Caco-2 (cell line): ENCODE results near the gene SMTNL1. TPM values are rescaled to one million over a fixed set of nuclear protein-coding genes. Genes with fewer than 3 reads are reported as not detected.

Experiments used
- BruUV-seq: library from RNA; stranded (reverse); fragments of 400-500 nt; replicated peaks from 2 replicates; lab custom pipeline; 2021; lab: Mats Ljungman, UMichigan
- CTCF ChIA-PET: fragments of 300-600 bp; sonication (Branson Sonifier 250); formaldehyde crosslinking; loops from one replicate; lab custom pipeline; 2022; ENCODE audit warnings: antibody characterized with exemption; lab: Charles Lee
- POLR2A ChIA-PET: fragments of 300-600 bp; sonication (Branson Sonifier 250); formaldehyde crosslinking; loops from one replicate; lab custom pipeline; 2022; ENCODE audit warnings: antibody characterized with exemption; lab: Charles Lee
- DNase-seq, 2 experiments: peaks; one replicate each; pipeline versions ENCODE4 v3.0.0 to v3.0.0-alpha.2; 2020 to 2022
- H3K27me3 ChIP-seq: replicated peaks from 2 replicates; pipeline ENCODE4 v1.6.0; 2011; ENCODE audit warnings: low read length; ENCODE audit not compliant: control insufficient read depth, insufficient read depth
- H3K36me3 ChIP-seq: 2 replicates; pipeline ENCODE4 v1.5.1; 2011; ENCODE audit warnings: low read length; ENCODE audit not compliant: control insufficient read depth, insufficient read depth
- H3K4me1 ChIP-seq: fragments of 250-450 bp; sonication (Bioruptor Pico); 2 replicates; pipeline ENCODE4 v1.5.1; 2020; ENCODE audit warnings: mild to moderate bottlenecking
- H3K4me3 ChIP-seq: 2 replicates; pipeline ENCODE4 v1.5.1; 2011; ENCODE audit warnings: low read depth, mild to moderate bottlenecking, control low read depth, low read length
- H3K9me3 ChIP-seq: fragments of 250-450 bp; sonication (Bioruptor Pico); 2 replicates; pipeline ENCODE4 v1.5.1; 2020; ENCODE audit warnings: mild to moderate bottlenecking, moderate library complexity
- H3K27ac Mint-ChIP-seq: one replicate; pipeline ENCODE4 v1.8.0; 2022; ENCODE audit warnings: mixed read lengths; ENCODE audit not compliant: unreplicated experiment
- H3K27me3 Mint-ChIP-seq: one replicate; pipeline ENCODE4 v1.8.0; 2022; ENCODE audit warnings: mixed read lengths; ENCODE audit not compliant: insufficient read depth, unreplicated experiment
- H3K36me3 Mint-ChIP-seq: one replicate; pipeline ENCODE4 v1.8.0; 2022; ENCODE audit warnings: mild to moderate bottlenecking, mixed read lengths; ENCODE audit not compliant: insufficient read depth, unreplicated experiment
- H3K4me1 Mint-ChIP-seq: one replicate; pipeline ENCODE4 v1.8.0; 2022; ENCODE audit warnings: low read depth, mixed read lengths; ENCODE audit not compliant: unreplicated experiment
- H3K4me3 Mint-ChIP-seq: one replicate; pipeline ENCODE4 v1.8.0; 2022; ENCODE audit warnings: mild to moderate bottlenecking, moderate library complexity, mixed read lengths; ENCODE audit not compliant: unreplicated experiment
- H3K9me3 Mint-ChIP-seq: one replicate; pipeline ENCODE4 v1.8.0; 2022; ENCODE audit warnings: mixed read lengths; ENCODE audit not compliant: unreplicated experiment
- intact Hi-C: fragments of 100-400 bp; cut with micrococcal nuclease; formaldehyde crosslinking; loops from one replicate; pipeline ENCODE4 v1.10.0; 2022; ENCODE audit not compliant: unreplicated experiment
- total RNA-seq: library from RNA; stranded (reverse); gene quantifications from 2 replicates; pipeline ENCODE4 v1.2.3, GENCODE V29; 2022
- TF ChIP-seq, protein P1 (sequence below), 2 experiments: fragments of 200-600 bp in 1 of 2; IDR thresholded peaks; 1 replicate in 1 of 2; 2 replicates in 1 of 2; pipeline versions ENCODE4 v1.5.1 to v1.8.0; 2011 to 2022; ENCODE audit warnings: antibody characterized with exemption in 1 of 2, control low read depth in 1 of 2, inconsistent platforms in 1 of 2, low read depth in 1 of 2, low read length in 1 of 2, mild to moderate bottlenecking in 1 of 2, moderate library complexity in 1 of 2; ENCODE audit not compliant: insufficient read depth in 1 of 2, severe bottlenecking in 1 of 2, unreplicated experiment in 1 of 2

Gene SMTNL1
- total RNA-seq, 1 experiment from 2014 or later, result 0.18 TPM

DNA sequence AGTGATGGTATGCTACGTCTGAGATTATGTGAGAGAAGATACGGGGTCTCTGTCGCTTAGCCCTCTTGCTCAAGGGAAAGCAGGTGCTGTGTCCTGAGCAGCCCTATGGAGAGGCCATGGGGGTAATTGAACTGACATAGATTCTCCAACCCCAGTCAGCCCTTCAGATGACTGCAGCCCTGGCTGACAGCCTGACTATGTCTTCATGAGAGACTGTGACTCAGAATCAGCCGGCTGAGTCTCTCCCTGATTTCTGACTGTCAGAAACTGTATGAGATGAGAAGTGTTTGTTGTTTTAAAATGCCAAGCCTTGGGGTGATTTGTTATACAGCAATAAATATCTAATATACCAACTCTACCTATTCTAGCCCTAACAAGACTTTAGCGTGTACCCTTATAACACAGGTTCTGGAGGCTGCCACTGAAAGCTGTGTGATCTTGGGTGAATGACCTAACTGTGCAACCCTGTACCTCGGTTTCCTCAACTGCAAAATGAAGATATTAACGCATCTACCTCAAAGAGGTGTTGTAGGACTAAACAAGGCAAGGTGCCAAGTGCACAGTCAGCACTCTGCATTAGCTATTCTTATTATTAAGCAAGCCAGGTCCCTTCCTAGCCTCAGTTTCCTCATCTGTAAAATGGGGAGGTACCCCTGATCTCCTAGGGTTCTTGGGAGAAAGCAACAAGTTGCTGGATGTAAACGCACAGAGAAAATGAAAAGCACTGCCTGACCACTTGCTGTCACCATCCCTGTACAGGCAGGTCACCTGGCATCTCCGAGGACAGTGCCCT is 46.7 kb upstream of the SMTNL1 start:
- peaks cover 48% of the 10 kb centered on the region for H3K36me3 Mint-ChIP-seq
- no peak overlapping the region for H3K4me3 ChIP-seq
- H3K4me1 ChIP-seq, result peaks cover 15% of the 10 kb centered on the region
- no peaks in the 10 kb centered on the region for H3K27me3 ChIP-seq
- no peaks in the 10 kb centered on the region for H3K27me3 Mint-ChIP-seq
- H3K27ac Mint-ChIP-seq, result no peak overlapping the region
- intact Hi-C loops, result no loop called here
- no TSS peak for BruUV-seq
- H3K9me3 ChIP-seq, result no peaks in the 10 kb centered on the region
- DNase-seq, result no peak
- POLR2A ChIA-PET, result no interaction called here
- no peaks in the 10 kb centered on the region for H3K9me3 Mint-ChIP-seq
- no peak overlapping the region for H3K4me3 Mint-ChIP-seq
- H3K36me3 ChIP-seq, result peaks cover 5% of the 10 kb centered on the region
- peaks cover 14% of the 10 kb centered on the region for H3K4me1 Mint-ChIP-seq
- TF ChIP-seq, protein P1, sequence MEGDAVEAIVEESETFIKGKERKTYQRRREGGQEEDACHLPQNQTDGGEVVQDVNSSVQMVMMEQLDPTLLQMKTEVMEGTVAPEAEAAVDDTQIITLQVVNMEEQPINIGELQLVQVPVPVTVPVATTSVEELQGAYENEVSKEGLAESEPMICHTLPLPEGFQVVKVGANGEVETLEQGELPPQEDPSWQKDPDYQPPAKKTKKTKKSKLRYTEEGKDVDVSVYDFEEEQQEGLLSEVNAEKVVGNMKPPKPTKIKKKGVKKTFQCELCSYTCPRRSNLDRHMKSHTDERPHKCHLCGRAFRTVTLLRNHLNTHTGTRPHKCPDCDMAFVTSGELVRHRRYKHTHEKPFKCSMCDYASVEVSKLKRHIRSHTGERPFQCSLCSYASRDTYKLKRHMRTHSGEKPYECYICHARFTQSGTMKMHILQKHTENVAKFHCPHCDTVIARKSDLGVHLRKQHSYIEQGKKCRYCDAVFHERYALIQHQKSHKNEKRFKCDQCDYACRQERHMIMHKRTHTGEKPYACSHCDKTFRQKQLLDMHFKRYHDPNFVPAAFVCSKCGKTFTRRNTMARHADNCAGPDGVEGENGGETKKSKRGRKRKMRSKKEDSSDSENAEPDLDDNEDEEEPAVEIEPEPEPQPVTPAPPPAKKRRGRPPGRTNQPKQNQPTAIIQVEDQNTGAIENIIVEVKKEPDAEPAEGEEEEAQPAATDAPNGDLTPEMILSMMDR (IDR thresholded peaks at IDR 0.05; ENCODE audit: insufficient read depth in 1 of 2, low read depth in 1 of 2, low read length in 1 of 2, severe bottlenecking in 1 of 2, unreplicated experiment in 1 of 2), result no peak
- CTCF ChIA-PET, result interaction anchor here (0.5 to 1.9 kb wide), 4 partner anchors 12 to 145 kb away, joined by 3 to 18 read pairs (median 4); no protein-coding TSS in a partner anchor

DNA sequence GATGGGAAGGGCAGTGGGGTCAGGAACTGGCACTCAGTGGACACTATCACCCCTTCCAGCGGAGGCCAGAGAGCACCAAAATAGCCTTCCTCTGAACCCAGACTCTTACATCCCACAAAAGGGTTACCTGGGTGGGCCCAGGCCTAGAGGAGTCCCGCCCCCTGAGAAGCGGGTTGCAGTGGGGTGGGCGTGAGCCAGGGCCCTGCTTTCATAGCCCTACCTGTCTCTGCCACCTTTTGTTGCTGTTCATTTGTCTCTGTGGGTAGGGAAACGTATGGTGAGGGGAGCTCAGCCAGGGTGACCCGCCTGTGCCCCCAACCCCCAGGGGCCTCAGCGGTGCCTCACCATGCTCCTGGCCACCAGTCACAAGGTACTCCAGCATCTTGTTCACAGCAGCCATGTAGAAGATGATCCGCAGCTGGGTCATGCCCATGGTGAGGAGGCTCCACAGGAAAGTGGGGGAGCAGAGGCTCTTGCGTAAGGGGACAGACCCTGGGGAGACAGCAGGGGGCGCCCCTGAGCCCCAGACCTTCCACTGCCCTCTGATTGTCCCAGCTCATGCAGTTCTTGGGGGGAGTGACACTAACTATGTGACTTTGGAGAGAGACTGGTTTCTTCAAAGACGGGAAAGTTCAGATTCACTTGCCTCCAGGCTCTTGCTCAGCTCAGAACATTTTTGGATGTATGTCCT is 45.9 kb upstream of the SMTNL1 start:
- H3K27me3 Mint-ChIP-seq, result no peaks in the 10 kb centered on the region
- H3K9me3 Mint-ChIP-seq, result no peaks in the 10 kb centered on the region
- POLR2A ChIA-PET, result no interaction called here
- TF ChIP-seq, protein P1 (IDR thresholded peaks at IDR 0.05; ENCODE audit: insufficient read depth in 1 of 2, low read depth in 1 of 2, low read length in 1 of 2, severe bottlenecking in 1 of 2, unreplicated experiment in 1 of 2), result peak; percentile 69 to 74
- CTCF ChIA-PET, result interaction anchor here (0.5 to 1.9 kb wide), 8 partner anchors 9 to 156 kb away, joined by 3 to 18 read pairs (median 4); partner anchors contain the start of gene SSRP1
- Histone ChIP-seq H3K27me3 (no peaks in the 10 kb centered on the region), H3K4me1 (peaks cover 17% of the 10 kb centered on the region), H3K9me3 (no peaks in the 10 kb centered on the region), H3K36me3 (peaks cover 7% of the 10 kb centered on the region), H3K4me3 (no peak overlapping the region)
- H3K36me3 Mint-ChIP-seq, result peaks cover 53% of the 10 kb centered on the region
- H3K27ac Mint-ChIP-seq, result no peak overlapping the region
- peaks cover 14% of the 10 kb centered on the region for H3K4me1 Mint-ChIP-seq
- intact Hi-C loops, result loop anchor here (2.0 kb wide), 1 partner anchor 71 kb away; no protein-coding TSS in a partner anchor
- BruUV-seq, result no TSS peak
- no peak overlapping the region for H3K4me3 Mint-ChIP-seq
- peak in 1 of 2 experiments; percentile 64 for DNase-seq
